Measurements from ENCODE around the gene SLC43A2.
A peak's percentile ranks its signal among the peaks of the same experiment; 100 is the strongest.

The SLC43A2 gene

GRCh38 chr17:1577182-1577581 is 51.5 kb downstream of the SLC43A2 start:
- Histone ChIP-seq H3K9me3 (ENCODE audit: control insufficient read depth, insufficient read depth, low read depth, low read length) (no peaks in the 10 kb centered on the region), H3K36me3 (ENCODE audit: control insufficient read depth in 2 of 2, insufficient read depth in 1 of 2, low read length in 2 of 2) (no peaks in the 10 kb centered on the region), H3K4me1 (ENCODE audit: control insufficient read depth, insufficient read depth, low read length) (no peaks in the 10 kb centered on the region; the same call in 1 of the 2 replicates), H3K27ac (ENCODE audit: extremely low read depth, low read depth, low read length) (no peak overlapping the region), H3K4me3 (ENCODE audit: low read depth, low read length) (no peak overlapping the region)
- POLR2A ChIA-PET, result interaction anchor here (1.2 kb wide), 1 partner anchor 51 kb away, joined by 5 read pairs; the partner anchor contains the start of gene SLC43A2
- CTCF ChIA-PET, result interaction anchor here (0.9 to 2.1 kb wide), 5 partner anchors 10 to 71 kb away, joined by 3 to 9 read pairs (median 5); partner anchors contain the start of gene SCARF1
- no peak for TF ChIP-seq ZBTB21 (tag by site-specific recombination; IDR thresholded peaks at IDR 0.05)
- TF ChIP-seq ZBTB8A (tag by site-specific recombination; IDR thresholded peaks at IDR 0.05), result peak; percentile 35; the same call in 1 of the 2 replicates
- 0 out of 2 replicates have a peak, but pooled peaks have one; percentile 16 for TF ChIP-seq ZNF341 (tag by site-specific recombination; IDR thresholded peaks at IDR 0.05; ENCODE audit: low read depth)

GRCh38 chr17:1576500-1576899 is 52.1 kb downstream of the SLC43A2 start:
- Histone ChIP-seq H3K36me3 (ENCODE audit: control insufficient read depth in 2 of 2, insufficient read depth in 1 of 2, low read length in 2 of 2) (no peaks in the 10 kb centered on the region), H3K27ac (ENCODE audit: extremely low read depth, low read depth, low read length) (no peak overlapping the region), H3K4me1 (ENCODE audit: control insufficient read depth, insufficient read depth, low read length) (no peaks in the 10 kb centered on the region; the same call in 1 of the 2 replicates), H3K4me3 (ENCODE audit: low read depth, low read length) (no peak overlapping the region), H3K9me3 (ENCODE audit: control insufficient read depth, insufficient read depth, low read depth, low read length) (no peaks in the 10 kb centered on the region)
- ChIA-PET CTCF (interaction anchor here (0.6 to 1.8 kb wide), 3 partner anchors 36 to 306 kb away, joined by 3 to 7 read pairs (median 3); no protein-coding TSS in a partner anchor), POLR2A (interaction anchor here (0.7 to 1.2 kb wide), 3 partner anchors 40 to 739 kb away, joined by 3 to 9 read pairs (median 5); partner anchors contain the start of gene SLC43A2)
- no peak for TF ChIP-seq ZSCAN18 (tag by site-specific recombination; IDR thresholded peaks at IDR 0.05)
- TF ChIP-seq KLF16 (tag by site-specific recombination; IDR thresholded peaks at IDR 0.05), result no peak
- TF ChIP-seq ZNF521 (tag by site-specific recombination; IDR thresholded peaks at IDR 0.05), result no peak
- no peak for TF ChIP-seq REPIN1 (tag by site-specific recombination; IDR thresholded peaks at IDR 0.05; ENCODE audit: low read depth)
- TF ChIP-seq ZNF585B (tag by site-specific recombination; IDR thresholded peaks at IDR 0.05), result no peak
- TF ChIP-seq ZNF280D (tag by site-specific recombination; IDR thresholded peaks at IDR 0.05), result no peak
- no peak for TF ChIP-seq ELK4 (IDR thresholded peaks at IDR 0.05; ENCODE audit: borderline replicate concordance, low read depth, low read length)
- no peak for TF ChIP-seq ZNF133 (tag by site-specific recombination; IDR thresholded peaks at IDR 0.05)
- no peak for TF ChIP-seq ZNF433 (tag by site-specific recombination; IDR thresholded peaks at IDR 0.05; ENCODE audit: low read depth)
- TF ChIP-seq ZNF24 (tag by site-specific recombination; IDR thresholded peaks at IDR 0.05), result no peak
- no peak for TF ChIP-seq ZNF488 (tag by site-specific recombination; IDR thresholded peaks at IDR 0.05)
- no peak for TF ChIP-seq ZNF2 (tag by site-specific recombination; IDR thresholded peaks at IDR 0.05)
- no peak for TF ChIP-seq EGR2 (tag by site-specific recombination; IDR thresholded peaks at IDR 0.05; ENCODE audit: low read depth)
- no peak for TF ChIP-seq ZNF335 (tag by site-specific recombination; conservative IDR thresholded peaks at IDR 0.05)
- no peak for TF ChIP-seq KLF10 (tag by site-specific recombination; IDR thresholded peaks at IDR 0.05)
- no peak for TF ChIP-seq ZNF529 (tag by site-specific recombination; IDR thresholded peaks at IDR 0.05; ENCODE audit: insufficient replicate concordance)
